Measurements from ENCODE around the gene ELF3.
"Not testable (repeated sequence)": the region's sequence is repeated elsewhere in the genome, so short reads cannot be mapped to it uniquely, and the experiment has no call there.

GRCh38 chr1:201962382-201962781 is 48.0 kb upstream of the ELF3 start:
- TF ChIP-seq EZH2 (IDR thresholded peaks at IDR 0.05); FOXP2 (optimal IDR thresholded peaks at IDR 0.05; ENCODE audit: control extremely low read depth, extremely low read length, insufficient read depth): not testable (repeated sequence)

Measured in SK-N-MC (cell line).